Measurements from ENCODE around the gene CDC42EP3.

CDC42EP3 gene, protein sequence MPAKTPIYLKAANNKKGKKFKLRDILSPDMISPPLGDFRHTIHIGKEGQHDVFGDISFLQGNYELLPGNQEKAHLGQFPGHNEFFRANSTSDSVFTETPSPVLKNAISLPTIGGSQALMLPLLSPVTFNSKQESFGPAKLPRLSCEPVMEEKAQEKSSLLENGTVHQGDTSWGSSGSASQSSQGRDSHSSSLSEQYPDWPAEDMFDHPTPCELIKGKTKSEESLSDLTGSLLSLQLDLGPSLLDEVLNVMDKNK
- 58.5 to 63.9 reads per million in 2 donors for total RNA-seq

DNA sequence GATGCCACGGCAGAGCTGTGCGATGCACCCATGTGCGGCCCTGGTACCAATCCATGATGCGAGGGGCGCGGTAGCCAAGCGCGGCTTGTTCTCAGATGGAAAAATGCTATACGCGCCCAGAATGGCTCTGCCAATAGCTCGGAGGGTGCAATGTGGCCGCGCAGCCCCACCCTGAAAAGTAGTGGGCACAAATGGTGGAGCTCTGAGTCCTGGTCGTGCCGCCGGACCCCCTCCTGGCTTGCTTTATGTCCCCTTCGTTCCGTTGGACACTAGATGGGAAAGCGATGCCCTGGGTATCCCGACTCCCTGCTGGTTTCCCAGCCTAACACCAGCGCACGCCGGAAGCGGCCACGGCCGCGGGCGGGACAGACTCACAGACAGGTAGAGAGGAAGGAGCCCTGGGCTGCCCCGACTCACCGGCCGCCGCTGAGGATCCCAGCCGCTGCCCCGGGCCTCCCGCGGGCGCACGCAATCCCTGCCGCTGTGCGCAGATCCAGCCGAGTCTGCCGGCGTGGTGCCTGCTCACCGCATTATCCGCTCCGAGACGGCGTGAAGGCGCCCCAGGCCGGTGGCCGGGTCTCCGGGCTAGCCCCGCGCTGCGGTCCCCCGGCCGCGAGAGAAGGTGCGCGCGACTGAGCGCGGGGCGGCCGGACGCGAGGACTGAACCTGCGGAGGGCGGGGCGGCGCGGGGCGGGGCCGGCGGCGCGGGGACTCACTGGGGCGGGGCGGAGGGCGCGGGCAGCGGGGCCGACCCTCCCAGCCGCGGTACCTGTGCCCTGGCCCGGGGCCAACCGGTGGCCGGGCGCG is at the start of gene CDC42EP3:
CDC42EP3 (minus strand) TSS at position 634 of the 807 bp plus-strand sequence. CDS start 25,055 bp downstream, outside the sequence.
- DNase-seq: peak; percentile 52 to 77 (median 62)

DNA sequence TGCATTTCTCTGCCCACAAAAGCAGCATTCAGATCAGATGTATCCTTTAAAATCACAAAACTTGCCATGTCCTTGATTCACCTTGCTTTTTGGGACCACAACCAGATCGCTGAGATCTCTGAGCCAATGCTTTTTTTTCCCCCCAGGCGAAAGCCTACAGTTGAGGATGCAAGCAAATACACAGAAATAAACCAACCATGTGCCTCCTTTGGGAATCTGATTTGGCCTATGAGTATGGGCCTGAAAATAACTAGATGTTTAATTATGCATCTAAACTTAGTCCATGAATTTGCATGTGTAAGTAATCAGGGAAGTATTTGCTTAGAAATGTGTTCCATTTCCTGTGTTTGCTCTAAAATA is 49.7 kb upstream of the CDC42EP3 start:
- DNase-seq: no peak

DNA sequence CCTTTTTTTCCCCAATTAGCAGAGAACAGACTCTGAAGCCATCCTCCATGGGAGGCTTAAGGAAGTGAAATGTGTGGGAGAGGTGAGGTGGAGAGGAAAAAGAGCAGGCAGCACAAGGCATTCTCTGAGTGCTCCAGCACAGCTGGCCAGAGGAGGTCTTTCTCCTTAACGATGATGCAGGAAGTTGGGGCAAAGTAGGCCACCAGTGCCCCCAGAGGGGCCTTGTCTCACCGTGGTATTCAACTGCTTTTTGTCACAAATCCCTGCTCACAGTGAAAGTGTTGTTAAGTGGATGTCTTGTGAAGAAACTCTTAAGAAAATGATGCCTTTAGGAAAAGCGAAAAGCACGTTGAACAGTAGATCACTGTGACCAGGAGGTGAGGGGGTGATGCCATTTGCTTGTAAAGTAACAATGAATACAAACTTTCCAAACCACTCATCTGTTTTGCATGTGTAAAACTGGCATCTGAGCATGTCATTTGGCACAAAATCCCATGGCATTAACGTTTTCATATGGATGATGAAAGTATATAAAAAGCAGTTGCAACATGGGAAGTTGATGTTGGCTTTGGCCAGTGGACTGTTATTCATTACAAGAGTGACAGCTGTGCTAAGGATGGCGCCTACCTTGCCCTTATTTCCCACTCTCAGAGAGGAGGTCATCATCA is 49.2 kb upstream of the CDC42EP3 start:
- no peak for DNase-seq

DNA sequence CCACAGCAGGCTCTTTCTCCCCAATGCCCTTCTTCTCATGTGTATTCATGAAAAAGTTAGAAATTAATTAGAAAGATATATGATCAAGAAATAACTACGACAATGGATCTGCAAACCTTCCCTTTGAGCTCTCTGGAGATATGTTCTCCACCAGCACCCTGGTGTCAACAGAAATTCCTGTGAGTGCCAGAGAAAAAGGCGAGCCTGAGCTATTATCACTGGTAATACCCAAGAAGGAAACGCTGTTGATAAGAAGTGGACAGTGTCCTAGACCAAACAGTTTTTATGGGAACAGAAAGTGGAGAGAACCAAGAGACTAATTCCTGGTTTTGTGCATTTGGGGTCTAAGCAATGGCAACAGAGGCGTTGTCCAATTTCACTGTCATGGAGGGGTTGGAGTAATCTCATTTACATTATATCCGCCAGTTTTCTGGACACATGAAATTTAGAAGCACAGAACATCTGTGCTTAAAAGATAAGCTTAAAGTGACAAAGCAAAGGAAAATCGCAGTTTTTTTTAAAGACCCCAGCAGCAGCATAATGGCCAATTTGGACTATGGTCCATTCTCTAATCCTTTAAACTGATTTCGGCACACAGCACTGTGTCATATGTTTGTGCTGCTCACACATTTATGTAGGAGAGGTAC is 47.2 kb upstream of the CDC42EP3 start:
- no peak for DNase-seq

DNA sequence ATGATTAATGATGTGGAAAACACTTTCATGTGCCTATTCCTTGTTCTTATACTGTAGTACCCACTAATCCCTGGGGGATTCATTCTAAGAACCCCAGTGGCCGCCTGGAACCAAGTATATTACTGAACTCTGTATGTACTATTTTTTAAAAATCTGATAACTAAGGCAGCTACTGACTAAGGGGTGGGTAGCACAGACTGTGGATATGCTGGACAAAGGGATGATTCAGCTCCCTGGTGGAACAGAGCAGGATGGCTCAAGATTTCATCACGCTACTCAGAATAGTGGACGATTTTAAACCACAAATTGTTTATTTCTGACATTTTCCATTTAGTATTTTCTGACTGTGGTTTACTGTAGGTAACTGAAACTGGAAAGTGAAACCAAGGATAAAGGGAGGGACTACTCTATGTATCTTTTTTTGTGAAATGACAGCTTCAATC is 41.8 kb upstream of the CDC42EP3 start:
- peak in 1 of 5 experiments; percentile 57 for DNase-seq

DNA sequence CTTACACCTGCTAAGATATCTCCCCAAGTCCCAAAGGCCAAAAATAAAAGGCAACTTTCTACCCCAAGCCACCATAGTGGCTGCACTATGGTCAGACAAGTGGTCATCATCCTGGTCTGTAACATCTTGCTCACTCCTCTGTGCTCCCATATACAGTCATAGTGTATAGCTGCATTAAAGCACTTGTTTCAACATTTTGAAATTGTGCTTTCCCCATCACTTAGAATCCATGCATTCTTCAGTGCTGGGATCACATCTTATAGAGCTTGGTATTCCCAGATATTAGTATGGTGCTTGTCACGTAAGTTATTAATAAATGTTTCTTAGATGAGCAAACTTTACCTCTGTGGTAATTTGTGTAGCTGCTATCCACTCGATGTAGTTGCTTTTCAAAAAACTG is 40.4 kb upstream of the CDC42EP3 start:
- DNase-seq: no peak

DNA sequence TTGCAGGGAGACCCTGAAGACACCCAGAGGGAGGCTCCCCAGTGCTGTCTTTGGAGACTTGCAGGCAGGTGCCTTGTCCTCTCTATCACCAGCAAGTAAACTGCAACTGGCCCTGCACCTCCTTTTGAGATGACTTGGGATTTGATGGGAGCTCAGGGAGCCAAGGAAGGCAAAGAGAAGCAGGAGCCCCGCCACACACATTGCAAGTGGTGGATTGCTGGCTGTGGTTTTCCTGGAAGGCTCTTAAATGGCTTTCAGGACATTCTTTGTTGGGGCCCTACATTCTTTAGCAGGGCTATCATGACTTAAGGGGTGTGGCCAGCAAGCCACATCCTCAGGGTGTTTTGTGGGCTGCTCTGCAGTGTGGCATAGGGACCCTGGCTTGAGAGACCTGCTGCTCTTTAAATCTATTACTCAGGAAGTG is 39.9 kb upstream of the CDC42EP3 start:
- DNase-seq: peak in 2 of 5 experiments; percentile 31 to 88

DNA sequence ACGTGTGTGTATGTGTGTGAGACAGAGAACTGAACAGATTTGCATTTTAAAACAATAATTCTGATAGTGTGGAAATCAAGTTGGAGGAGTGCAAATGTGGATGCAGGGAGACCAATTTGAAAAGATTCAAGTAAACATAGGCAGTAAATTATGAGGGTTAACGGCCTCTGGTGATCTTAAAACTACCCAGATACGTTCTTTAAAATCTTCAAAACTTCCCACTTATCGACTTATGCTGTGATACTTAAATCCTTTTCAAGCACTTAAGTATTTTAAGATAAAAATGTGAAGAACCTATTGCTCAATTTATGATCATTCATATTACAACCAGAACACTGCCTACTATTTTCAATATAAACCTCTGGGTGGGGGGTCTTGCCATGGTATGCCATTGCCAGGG is 37.7 kb upstream of the CDC42EP3 start:
- no peak for DNase-seq

DNA sequence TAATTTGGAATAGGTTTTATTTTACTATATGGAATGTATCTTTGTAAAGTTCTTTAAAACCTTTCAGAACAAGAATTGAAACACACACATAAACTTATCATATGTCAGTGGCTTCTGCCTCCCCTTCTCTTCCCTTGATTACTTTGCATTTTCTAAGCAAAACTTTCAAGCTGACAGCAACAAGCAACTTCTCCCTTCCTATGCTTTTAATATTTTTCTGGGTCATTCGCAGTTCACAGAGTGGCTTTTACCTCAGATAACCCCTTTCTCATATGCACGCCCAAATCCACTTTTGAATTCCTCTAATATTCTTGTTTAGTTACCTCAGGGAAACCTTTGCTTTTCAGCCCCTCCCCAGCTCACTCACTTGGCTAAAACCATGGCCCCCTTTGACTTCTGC is 36.7 kb upstream of the CDC42EP3 start:
- DNase-seq: no peak

DNA sequence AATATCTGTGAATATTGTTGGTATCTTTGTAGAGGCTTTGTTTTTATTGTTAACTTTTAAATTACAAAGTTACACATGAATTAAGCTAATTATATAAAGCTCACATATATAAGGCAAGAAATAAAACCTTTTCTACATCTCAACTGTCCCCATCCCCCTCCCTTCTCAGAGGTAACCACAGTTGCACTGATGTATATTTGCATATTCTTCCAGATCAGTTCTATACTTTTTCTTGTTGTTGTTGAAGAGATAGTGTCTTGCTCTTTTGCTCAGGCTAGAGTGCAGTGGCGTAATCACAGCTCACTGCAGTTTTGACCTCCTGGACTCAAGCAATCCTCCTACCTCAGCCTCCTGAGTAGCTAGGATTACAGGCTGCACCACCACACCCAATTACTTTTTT is 36.0 kb upstream of the CDC42EP3 start:
- DNase-seq: peak in 1 of 5 experiments; percentile 12

DNA sequence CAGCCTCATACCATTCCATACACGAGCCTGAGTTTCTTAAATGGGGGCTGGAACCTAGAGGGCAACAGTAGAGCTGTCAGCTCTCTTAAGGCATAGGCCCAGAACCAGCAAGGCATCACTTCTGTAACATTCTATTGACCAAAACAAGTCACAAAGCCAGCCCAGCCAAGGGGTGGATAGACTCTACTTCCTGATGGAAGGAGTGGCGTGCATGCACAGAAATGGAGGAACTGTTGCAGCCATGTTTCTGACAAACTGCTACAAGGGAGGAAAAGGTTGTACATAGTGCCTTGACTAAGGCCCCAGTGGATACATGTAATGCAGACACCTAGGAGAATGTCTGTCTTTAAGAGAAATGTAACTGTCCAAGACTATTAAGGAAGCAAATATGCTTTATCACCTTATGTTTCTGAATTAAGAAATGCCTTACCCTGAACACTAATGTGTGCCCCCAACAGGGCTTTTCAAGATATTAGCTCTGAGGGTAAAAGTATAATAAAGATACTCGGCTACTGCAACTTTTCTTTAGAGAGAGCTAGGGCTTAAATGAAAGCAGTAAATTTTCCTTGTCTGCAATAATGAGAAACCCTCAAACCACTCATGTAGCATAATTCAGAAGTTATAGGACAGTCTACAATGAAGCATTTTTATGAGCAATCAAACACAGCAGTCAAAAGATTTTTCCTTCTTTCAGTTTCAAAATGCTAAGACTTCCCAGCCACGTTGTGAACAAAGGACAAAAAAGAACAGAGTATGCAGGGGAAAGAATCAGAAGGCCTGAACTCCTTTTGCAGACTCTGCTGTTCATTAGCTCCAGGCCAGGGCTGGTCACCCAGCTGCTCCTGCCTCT is 35.1 kb upstream of the CDC42EP3 start:
- no peak for DNase-seq

DNA sequence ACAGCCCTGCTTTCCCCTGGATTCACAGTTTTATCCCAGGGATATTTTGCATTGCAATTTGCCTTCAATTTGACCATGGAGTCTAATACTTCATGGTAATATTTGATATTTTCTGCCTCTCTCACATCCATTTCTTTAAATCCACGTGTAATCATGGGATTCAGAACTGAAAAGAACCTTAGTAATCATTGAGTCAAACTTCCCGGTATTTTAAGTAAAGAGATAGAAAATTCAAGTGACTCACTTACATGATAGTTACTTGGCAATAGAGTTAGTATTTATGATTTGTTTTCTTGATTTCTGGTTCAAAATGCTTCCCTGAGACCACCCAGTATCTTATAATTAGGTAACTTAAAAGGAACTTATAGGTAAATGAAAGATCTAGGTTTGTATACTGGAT is 33.7 kb upstream of the CDC42EP3 start:
- no peak for DNase-seq

DNA sequence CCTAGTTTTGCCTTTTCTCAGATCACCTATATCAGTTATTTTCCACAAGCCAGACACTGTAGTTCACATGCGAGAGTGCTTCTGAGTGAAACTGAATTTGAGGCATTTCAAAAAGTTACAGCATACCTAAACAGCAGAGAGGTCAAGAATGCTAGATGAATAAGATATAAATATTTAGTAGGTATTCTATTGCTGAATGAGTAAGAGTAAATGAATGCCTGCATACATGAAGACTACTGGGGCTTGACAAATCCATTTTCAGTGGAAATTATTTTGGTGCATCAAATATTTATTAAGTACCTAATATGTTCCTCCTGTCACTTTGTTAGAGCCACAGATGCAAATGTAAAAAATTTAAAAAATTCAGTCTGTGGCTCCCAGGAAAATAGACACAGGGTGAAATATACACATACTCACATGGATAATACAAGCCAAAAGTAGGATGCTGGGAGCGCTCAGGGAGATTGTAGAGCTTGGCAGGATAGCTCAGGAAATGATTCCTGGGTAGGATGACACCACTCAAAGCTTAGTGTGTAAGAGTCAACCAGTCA is 27.6 kb upstream of the CDC42EP3 start:
- no peak for DNase-seq

DNA sequence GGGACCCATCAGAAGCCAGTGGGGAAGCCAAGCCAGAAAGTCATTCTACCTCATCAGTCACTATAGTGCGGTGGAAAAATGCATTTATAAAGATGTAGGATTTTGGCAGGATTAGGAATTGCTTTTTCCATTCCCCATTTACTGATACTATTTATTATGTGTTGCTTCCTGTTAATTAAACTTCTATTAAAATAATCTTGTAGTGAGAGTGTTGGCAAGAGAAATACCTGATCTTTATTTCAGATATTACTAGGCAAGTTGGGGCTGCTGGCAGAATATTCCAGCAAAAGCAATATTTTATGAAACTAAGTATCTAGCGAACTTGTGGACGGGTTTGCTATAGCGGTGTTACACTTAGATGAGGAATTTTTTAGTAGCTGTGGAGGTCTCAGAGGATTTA is 23.9 kb upstream of the CDC42EP3 start:
- DNase-seq: no peak

DNA sequence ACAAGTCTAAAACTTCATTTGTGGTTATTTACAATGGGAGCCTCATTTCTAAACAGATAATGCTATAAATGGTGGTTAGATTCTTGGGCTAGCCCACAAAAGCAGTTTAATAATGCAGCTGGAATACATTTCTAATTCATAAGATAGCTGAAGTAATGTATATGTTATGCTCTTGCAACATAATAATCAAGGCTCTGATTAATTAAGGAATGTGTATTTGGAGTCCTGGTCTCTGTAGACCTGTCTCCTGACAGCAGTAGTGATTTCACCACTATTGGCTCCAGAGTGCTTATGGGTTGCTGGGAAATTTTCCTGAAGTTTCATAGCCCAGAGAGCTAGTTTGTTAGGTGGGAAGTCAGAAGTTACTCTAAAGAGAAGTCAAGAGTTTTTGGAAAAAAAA is 21.3 kb upstream of the CDC42EP3 start:
- DNase-seq: no peak

DNA sequence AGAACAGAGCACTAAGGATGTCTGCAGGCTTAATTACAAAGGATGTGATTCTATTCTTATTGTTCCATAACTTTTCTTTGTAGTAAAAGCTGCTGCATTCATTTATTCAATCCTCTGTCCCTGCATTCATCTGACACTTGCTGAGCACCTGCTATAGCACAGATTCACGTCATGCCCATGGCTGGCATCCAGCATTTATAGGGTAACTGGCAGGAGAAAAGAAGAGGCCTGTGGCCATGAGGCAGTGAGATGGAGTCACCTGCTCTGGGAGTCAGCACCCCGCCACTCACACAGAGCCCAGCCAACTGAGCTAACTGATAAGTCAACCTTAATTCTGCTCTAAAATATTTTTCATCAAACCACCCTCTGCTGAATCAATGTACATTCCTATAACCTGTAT is 18.3 kb upstream of the CDC42EP3 start:
- DNase-seq: no peak

DNA sequence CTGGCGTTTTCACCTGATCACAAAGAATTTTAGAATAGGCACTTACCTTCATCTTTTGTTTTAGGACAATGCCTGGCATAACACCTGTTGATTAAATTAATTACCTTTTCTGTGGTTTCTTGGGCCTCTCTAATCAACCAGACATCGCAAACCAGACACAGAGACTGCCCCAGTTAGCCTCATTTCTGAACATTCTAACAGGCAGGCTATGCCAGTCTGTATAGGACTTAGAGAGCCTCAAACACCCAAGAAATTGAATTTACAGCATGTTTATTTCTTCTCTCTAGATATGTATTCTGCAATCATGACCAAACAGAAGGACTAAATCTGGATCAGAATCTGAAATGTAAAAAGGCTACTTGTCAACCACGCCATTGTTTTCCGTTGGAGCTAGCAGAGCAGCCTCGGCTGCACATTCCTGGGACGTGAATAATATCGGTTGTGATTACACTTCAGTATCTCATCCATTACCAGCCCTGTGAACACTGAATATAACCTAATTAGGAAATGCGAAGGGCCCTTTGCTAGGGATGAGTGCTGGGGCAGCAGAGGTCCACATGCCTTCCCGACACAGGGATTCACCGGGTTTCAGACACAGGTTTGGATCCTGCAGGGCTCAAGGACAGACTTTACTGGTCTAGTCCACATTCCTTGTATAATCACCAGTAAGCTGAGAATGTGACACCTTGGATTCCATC is 17.5 kb upstream of the CDC42EP3 start:
- no peak for DNase-seq

DNA sequence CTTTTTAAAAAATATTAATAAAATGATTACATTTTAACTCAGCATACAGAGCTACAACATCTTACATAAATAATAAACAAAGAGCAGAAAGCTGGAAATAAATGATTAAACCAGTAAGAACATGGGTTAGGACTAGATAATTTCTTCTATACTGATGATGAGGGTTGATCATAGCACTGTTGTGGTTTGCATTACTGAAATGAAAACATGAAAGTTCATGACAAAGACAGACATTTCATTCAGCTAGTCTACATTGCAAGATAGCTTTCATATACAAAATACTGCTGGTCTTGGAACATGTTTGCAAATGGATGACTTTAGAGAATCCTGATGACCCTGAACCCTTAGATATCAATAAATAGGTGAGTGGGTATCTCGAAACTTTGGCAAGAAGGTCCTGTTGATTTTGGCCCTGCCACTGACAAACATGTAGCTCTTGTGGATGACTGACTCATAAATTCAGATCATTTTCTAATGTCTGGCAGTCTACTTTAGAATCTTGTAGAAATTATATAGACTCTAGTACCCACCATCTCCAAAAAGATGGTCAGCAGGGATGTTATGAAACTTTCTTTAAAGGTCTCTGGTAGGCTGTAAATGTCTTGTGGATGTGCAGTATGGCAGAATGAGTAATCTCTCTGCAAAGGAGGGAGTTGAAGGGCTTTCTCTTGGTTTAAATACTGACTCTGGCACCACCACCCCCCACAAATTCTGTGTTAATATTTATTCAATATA is 15.5 kb upstream of the CDC42EP3 start:
- peak in 1 of 5 experiments; percentile 38 for DNase-seq

DNA sequence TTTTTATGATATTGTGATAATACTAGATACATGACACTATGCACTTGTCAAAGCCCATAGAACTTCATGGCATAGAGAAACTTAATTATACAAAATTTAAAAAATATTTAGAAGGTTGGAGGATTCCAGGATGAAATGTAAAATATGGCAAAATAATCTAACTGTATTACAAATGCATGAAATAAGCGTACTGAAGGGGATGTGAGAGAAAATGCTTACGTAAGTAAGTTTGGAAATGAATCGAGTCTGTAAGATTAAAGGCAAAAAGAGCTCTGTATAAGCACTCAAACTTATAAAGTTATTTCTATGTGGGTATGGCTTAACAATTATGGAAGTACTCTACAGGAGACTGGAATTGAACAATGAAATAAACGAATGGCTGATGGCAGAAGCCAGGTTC is 13.4 kb upstream of the CDC42EP3 start:
- no peak for DNase-seq

Measured in T-helper 2 cell (primary cell).